ENCODE measurements around the gene NFIA. TPM values are rescaled to one million over a fixed set of nuclear protein-coding genes. Genes with fewer than 3 reads are reported as not detected.

Gene NFIA
- total and polyA plus RNA-seq, 9 of the 15 experiments (the other 6 are each of a cell fraction or from before 2014, with no cell fraction given): 5.3 to 24.9 (median 9.8) TPM

DNA sequence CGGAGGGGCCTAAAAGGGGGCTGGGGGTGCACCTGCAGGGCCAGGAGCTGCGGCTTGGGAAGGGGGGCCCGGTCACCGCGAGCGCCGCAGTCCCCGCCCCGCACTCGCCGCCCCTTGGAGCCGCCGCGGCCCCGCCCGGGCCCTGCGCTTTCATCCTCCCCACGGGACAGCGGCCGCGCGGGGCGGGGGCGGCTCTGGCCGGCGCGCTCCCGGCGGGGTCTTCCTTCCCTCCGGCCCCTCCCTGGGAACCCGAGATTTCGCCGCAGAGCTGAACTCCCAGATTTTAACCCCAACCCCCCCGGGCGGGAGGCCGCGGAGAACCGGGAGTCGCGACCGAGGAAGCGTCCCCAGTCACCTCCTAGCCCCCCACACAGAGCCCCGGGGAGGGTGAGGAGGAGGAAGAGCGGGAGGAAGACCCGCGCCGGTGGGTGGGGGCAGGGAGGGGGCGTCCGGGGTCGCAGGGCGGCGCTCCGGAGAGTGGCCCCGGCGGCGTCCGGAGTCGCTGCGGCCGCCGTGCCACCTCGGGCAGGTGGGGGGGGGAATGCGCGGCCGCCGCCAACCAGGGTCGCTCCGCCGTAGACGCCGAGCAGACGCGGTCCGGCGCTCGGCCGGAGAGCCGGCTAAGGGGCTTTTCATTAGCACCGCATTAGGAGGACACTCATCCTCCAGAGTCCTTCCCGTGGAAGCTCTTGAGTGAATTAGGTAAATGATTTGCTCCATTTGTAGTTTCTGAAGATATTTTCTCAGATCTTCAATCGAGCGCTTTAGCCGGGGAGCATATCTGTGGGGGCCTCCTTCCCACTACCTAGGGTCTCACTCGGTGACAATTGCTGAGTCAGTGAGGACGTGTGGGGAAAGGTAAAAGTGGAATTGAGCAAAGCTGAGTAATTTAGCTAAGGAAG is 31.6 kb upstream of the NFIA start (continued):
- TF ChIP-seq NFE2 (IDR thresholded peaks at IDR 0.05; ENCODE audit: low read depth) (peak; percentile 76), ZFX (CRISPR knock-in tag; IDR thresholded peaks at IDR 0.05) (peak; percentile 43), RCOR1 (IDR thresholded peaks at IDR 0.05; ENCODE audit: borderline replicate concordance in 1 of 2, low read depth in 2 of 2, low read length in 2 of 2) (peak in 1 of 2 experiments; percentile 65; a peak in 2 of 4 replicates), NONO (IDR thresholded peaks at IDR 0.05; ENCODE audit: low read depth in 2 of 2, low read length in 1 of 2) (0 out of 4 replicates have a peak, but pooled peaks of 1 of the 2 experiments have one; percentile 19), RFX7 (CRISPR knock-in tag; IDR thresholded peaks at IDR 0.05) (no peak), CREBBP (IDR thresholded peaks at IDR 0.05; ENCODE audit: low read depth, low read length) (no peak), MTA3 (IDR thresholded peaks at IDR 0.05; ENCODE audit: borderline replicate concordance) (0 out of 2 replicates have a peak, but pooled peaks have one; percentile 9), TAF1 (IDR thresholded peaks at IDR 0.05; ENCODE audit: control insufficient read depth, extremely low read depth, insufficient read depth, low read length, severe bottlenecking) (peak; percentile 10), SRSF3 (IDR thresholded peaks at IDR 0.05; ENCODE audit: insufficient read depth, low read length) (no peak), ZBTB7A (IDR thresholded peaks at IDR 0.05; ENCODE audit: borderline replicate concordance, control insufficient read depth, low read depth, low read length) (peak; percentile 81), RBFOX2 (IDR thresholded peaks at IDR 0.05; ENCODE audit: low read depth, low read length) (peak; percentile 85), MAFK (IDR thresholded peaks at IDR 0.05; ENCODE audit: low read length) (peak; percentile 41; the same call in 1 of the 2 replicates), ZNF778 (CRISPR knock-in tag; IDR thresholded peaks at IDR 0.05) (no peak), ARID1B (IDR thresholded peaks at IDR 0.05) (no peak), ZNF766 (CRISPR knock-in tag; conservative IDR thresholded peaks at IDR 0.05) (0 out of 2 replicates have a peak, but pooled peaks have one; percentile 47)
- TF ChIP-seq, protein P1, sequence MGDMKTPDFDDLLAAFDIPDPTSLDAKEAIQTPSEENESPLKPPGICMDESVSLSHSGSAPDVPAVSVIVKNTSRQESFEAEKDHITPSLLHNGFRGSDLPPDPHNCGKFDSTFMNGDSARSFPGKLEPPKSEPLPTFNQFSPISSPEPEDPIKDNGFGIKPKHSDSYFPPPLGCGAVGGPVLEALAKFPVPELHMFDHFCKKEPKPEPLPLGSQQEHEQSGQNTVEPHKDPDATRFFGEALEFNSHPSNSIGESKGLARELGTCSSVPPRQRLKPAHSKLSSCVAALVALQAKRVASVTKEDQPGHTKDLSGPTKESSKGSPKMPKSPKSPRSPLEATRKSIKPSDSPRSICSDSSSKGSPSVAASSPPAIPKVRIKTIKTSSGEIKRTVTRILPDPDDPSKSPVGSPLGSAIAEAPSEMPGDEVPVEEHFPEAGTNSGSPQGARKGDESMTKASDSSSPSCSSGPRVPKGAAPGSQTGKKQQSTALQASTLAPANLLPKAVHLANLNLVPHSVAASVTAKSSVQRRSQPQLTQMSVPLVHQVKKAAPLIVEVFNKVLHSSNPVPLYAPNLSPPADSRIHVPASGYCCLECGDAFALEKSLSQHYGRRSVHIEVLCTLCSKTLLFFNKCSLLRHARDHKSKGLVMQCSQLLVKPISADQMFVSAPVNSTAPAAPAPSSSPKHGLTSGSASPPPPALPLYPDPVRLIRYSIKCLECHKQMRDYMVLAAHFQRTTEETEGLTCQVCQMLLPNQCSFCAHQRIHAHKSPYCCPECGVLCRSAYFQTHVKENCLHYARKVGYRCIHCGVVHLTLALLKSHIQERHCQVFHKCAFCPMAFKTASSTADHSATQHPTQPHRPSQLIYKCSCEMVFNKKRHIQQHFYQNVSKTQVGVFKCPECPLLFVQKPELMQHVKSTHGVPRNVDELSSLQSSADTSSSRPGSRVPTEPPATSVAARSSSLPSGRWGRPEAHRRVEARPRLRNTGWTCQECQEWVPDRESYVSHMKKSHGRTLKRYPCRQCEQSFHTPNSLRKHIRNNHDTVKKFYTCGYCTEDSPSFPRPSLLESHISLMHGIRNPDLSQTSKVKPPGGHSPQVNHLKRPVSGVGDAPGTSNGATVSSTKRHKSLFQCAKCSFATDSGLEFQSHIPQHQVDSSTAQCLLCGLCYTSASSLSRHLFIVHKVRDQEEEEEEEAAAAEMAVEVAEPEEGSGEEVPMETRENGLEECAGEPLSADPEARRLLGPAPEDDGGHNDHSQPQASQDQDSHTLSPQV (IDR thresholded peaks at IDR 0.05): 0 out of 2 replicates have a peak, but pooled peaks have one; percentile 31
- TF ChIP-seq, protein P2, sequence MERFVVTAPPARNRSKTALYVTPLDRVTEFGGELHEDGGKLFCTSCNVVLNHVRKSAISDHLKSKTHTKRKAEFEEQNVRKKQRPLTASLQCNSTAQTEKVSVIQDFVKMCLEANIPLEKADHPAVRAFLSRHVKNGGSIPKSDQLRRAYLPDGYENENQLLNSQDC (CRISPR knock-in tag; IDR thresholded peaks at IDR 0.05): no peak
- TF ChIP-seq, protein P3, sequence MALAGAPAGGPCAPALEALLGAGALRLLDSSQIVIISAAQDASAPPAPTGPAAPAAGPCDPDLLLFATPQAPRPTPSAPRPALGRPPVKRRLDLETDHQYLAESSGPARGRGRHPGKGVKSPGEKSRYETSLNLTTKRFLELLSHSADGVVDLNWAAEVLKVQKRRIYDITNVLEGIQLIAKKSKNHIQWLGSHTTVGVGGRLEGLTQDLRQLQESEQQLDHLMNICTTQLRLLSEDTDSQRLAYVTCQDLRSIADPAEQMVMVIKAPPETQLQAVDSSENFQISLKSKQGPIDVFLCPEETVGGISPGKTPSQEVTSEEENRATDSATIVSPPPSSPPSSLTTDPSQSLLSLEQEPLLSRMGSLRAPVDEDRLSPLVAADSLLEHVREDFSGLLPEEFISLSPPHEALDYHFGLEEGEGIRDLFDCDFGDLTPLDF (CRISPR knock-in tag; IDR thresholded peaks at IDR 0.05): no peak
- TF ChIP-seq, protein P4, sequence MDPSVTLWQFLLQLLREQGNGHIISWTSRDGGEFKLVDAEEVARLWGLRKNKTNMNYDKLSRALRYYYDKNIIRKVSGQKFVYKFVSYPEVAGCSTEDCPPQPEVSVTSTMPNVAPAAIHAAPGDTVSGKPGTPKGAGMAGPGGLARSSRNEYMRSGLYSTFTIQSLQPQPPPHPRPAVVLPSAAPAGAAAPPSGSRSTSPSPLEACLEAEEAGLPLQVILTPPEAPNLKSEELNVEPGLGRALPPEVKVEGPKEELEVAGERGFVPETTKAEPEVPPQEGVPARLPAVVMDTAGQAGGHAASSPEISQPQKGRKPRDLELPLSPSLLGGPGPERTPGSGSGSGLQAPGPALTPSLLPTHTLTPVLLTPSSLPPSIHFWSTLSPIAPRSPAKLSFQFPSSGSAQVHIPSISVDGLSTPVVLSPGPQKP (CRISPR knock-in tag; IDR thresholded peaks at IDR 0.05): no peak
